ENCODE data around the gene CRIP3.

DNA sequence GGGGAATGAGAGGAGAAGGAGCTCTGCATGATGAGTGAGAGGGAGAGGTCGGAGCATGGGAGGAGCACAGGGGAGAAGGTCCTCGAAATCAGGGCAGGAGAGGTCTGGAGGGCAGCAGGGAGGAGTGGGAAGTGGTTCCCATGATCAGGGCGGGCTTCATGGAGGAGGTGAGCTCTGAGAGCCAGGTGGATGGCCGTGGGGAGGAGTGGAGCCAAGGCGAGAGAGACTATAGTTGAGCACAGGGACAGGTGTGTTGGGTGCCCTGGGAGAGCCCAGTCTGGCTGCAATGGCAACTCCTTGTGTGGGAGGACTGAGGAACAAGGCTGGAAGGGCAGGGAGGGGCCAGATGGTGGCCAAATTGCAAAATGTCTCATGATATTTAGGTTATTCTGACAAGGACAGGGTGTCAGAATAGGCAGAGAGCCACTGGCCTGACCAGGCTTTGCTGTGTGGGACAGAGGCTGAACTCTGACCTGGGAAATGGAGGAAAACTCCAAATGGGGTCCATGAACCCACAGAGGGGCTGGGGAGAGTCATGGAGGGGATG is 44.0 kb downstream of the CRIP3 start:
- TF ChIP-seq, protein P1, sequence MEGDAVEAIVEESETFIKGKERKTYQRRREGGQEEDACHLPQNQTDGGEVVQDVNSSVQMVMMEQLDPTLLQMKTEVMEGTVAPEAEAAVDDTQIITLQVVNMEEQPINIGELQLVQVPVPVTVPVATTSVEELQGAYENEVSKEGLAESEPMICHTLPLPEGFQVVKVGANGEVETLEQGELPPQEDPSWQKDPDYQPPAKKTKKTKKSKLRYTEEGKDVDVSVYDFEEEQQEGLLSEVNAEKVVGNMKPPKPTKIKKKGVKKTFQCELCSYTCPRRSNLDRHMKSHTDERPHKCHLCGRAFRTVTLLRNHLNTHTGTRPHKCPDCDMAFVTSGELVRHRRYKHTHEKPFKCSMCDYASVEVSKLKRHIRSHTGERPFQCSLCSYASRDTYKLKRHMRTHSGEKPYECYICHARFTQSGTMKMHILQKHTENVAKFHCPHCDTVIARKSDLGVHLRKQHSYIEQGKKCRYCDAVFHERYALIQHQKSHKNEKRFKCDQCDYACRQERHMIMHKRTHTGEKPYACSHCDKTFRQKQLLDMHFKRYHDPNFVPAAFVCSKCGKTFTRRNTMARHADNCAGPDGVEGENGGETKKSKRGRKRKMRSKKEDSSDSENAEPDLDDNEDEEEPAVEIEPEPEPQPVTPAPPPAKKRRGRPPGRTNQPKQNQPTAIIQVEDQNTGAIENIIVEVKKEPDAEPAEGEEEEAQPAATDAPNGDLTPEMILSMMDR (IDR thresholded peaks at IDR 0.05; ENCODE audit: extremely low read depth in 1 of 2, insufficient read depth in 1 of 2, low read depth in 1 of 2, low read length in 2 of 2) = no peak
- TF ChIP-seq EZH2 (IDR thresholded peaks at IDR 0.05; ENCODE audit: borderline replicate concordance, low read depth, low read length, severe bottlenecking) (no peak), MAX (IDR thresholded peaks at IDR 0.05; ENCODE audit: insufficient read depth, insufficient read length) (no peak), POLR2AphosphoS5 (IDR thresholded peaks at IDR 0.05; ENCODE audit: insufficient read depth, low read depth, low read length) (no peak), JUN (IDR thresholded peaks at IDR 0.05; ENCODE audit: borderline replicate concordance, insufficient read depth, insufficient read length, low read depth) (no peak), POLR2A (IDR thresholded peaks at IDR 0.05; ENCODE audit: low read depth, low read length) (no peak), FOS (IDR thresholded peaks at IDR 0.05; ENCODE audit: borderline replicate concordance, insufficient read depth, low read length) (no peak)
